ENCODE measurements around the gene FOXR1. TPM values are rescaled to one million over a fixed set of nuclear protein-coding genes. Genes with fewer than 3 reads are reported as not detected.

FOXR1 gene
- polyA plus RNA-seq, 4 donors: not detected

GRCh38 chr11:118997627-118998387 is 26.2 kb downstream of the FOXR1 start, which contains the start of gene CENATAC:
Gene CENATAC, plus strand, starts transcription at chr11:118998138. Its CDS starts 60 bp downstream, at chr11:118998198.
- no peak for FAIRE-seq
- WGBS, 3 donors: 0 to 1% (median 0%) methylated on average over 40 to 54 of the region's 54 CpGs
- peak within 1 kb of the TSS; percentile 64 to 93 (median 76) for H3K27ac ChIP-seq (ENCODE audit: low read depth in 1 of 3, low read length in 2 of 3)

DNA sequence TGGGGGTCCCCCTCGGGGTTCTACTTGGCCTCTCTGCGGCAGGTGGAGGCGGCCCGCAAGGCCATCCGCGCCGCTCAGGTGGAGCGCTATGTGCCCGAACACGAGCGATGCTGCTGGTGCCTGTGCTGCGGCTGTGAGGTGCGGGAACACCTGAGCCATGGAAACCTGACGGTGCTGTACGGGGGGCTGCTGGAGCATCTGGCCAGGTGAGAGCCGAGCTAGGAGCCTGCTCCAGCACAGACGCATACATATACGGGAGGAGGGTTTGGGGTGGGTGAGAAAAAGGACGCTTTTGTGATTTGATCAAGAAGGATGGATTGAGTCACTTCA is 26.8 kb downstream of the FOXR1 start:
- Histone ChIP-seq H3K27ac (ENCODE audit: low read depth in 1 of 3, low read length in 2 of 3) (peak overlapping the region; percentile 64 to 93 (median 76)), H3K4me1 (ENCODE audit: control insufficient read depth in 3 of 3, insufficient read depth in 2 of 3, low read depth in 1 of 3, low read length in 2 of 3) (peaks cover 0 to 4% (median 2%) of the 10 kb centered on the region in 3 donors), H3K27me3 (ENCODE audit: control insufficient read depth in 3 of 3, insufficient read depth in 3 of 3, low read length in 3 of 3) (no peaks in the 10 kb centered on the region), H3K9me3 (ENCODE audit: control insufficient read depth in 2 of 2, insufficient read depth in 1 of 2, low read depth in 1 of 2, low read length in 1 of 2) (no peaks in the 10 kb centered on the region), H3K36me3 (ENCODE audit: control insufficient read depth in 3 of 3, insufficient read depth in 2 of 3, low read depth in 1 of 3, low read length in 3 of 3) (peaks cover 0 to 27% (median 2%) of the 10 kb centered on the region in 3 donors), H3K4me3 (ENCODE audit: low read depth in 1 of 3, low read length in 3 of 3) (peak overlapping the region; percentile 70 to 94 (median 88))
- WGBS, 3 donors: 0 to 2% (median 0%) methylated on average over 15 to 19 of the region's 19 CpGs
- no peak for FAIRE-seq
- no peak for DNase-seq

More at GRCh38 chr11:118997627-118998387, 26.2 kb downstream of the FOXR1 start, which contains the start of gene CENATAC:
- Histone ChIP-seq H3K9me3 (ENCODE audit: control insufficient read depth in 2 of 2, insufficient read depth in 1 of 2, low read depth in 1 of 2, low read length in 1 of 2) (no peaks in the 10 kb centered on the region), H3K27me3 (ENCODE audit: control insufficient read depth in 3 of 3, insufficient read depth in 3 of 3, low read length in 3 of 3) (no peaks in the 10 kb centered on the region), H3K36me3 (ENCODE audit: control insufficient read depth in 3 of 3, insufficient read depth in 2 of 3, low read depth in 1 of 3, low read length in 3 of 3) (peaks cover 0 to 21% (median 2%) of the 10 kb centered on the region in 3 donors), H3K4me1 (ENCODE audit: control insufficient read depth in 3 of 3, insufficient read depth in 2 of 3, low read depth in 1 of 3, low read length in 2 of 3) (peaks cover 0 to 4% (median 2%) of the 10 kb centered on the region in 3 donors), H3K4me3 (ENCODE audit: low read depth in 1 of 3, low read length in 3 of 3) (peak within 1 kb of the TSS; percentile 70 to 94 (median 88))
- DNase-seq: peak; percentile 96

- no peak for FAIRE-seq
- WGBS, 3 donors: 28 to 46% (median 35%) methylated on average over 6 of the region's 6 CpGs
- DNase-seq: peak; percentile 46 to 68
- Histone ChIP-seq H3K36me3 (ENCODE audit: control insufficient read depth in 3 of 3, insufficient read depth in 2 of 3, low read depth in 1 of 3, low read length in 3 of 3) (peaks cover 0 to 31% (median 2%) of the 10 kb centered on the region in 3 donors), H3K4me1 (ENCODE audit: control insufficient read depth in 3 of 3, insufficient read depth in 2 of 3, low read depth in 1 of 3, low read length in 2 of 3) (peaks cover 0 to 4% (median 2%) of the 10 kb centered on the region in 3 donors), H3K27me3 (ENCODE audit: control insufficient read depth in 3 of 3, insufficient read depth in 3 of 3, low read length in 3 of 3) (no peaks in the 10 kb centered on the region), H3K4me3 (ENCODE audit: low read depth in 1 of 3, low read length in 3 of 3) (peak overlapping the region; percentile 70 to 94 (median 88)), H3K9me3 (ENCODE audit: control insufficient read depth in 2 of 2, insufficient read depth in 1 of 2, low read depth in 1 of 2, low read length in 1 of 2) (no peaks in the 10 kb centered on the region), H3K27ac (ENCODE audit: low read depth in 1 of 3, low read length in 2 of 3) (peak overlapping the region; percentile 64 to 93 (median 76))
These were observed 27.3 kb downstream of the FOXR1 start for GRCh38 chr11:118998822-118999221.

GRCh38 chr11:119000906-119001305 is 29.3 kb downstream of the FOXR1 start:
- FAIRE-seq: no peak
- no peaks in the 10 kb centered on the region for H3K9me3 ChIP-seq (ENCODE audit: control insufficient read depth in 2 of 2, insufficient read depth in 1 of 2, low read depth in 1 of 2, low read length in 1 of 2)
- H3K27me3 ChIP-seq (ENCODE audit: control insufficient read depth in 3 of 3, insufficient read depth in 3 of 3, low read length in 3 of 3): no peaks in the 10 kb centered on the region
- H3K27ac ChIP-seq (ENCODE audit: low read depth in 1 of 3, low read length in 2 of 3): no peak overlapping the region
- H3K36me3 ChIP-seq (ENCODE audit: control insufficient read depth in 3 of 3, insufficient read depth in 2 of 3, low read depth in 1 of 3, low read length in 3 of 3): peaks cover 0 to 39% (median 2%) of the 10 kb centered on the region in 3 donors
- no peak overlapping the region for H3K4me3 ChIP-seq (ENCODE audit: low read depth in 1 of 3, low read length in 3 of 3)
- H3K4me1 ChIP-seq (ENCODE audit: control insufficient read depth in 3 of 3, insufficient read depth in 2 of 3, low read depth in 1 of 3, low read length in 2 of 3): peaks cover 0 to 4% (median 2%) of the 10 kb centered on the region in 3 donors
- WGBS, 3 donors: 52 to 69% (median 59%) methylated on average over 1 of the region's 1 CpG
- no peak for DNase-seq

DNA sequence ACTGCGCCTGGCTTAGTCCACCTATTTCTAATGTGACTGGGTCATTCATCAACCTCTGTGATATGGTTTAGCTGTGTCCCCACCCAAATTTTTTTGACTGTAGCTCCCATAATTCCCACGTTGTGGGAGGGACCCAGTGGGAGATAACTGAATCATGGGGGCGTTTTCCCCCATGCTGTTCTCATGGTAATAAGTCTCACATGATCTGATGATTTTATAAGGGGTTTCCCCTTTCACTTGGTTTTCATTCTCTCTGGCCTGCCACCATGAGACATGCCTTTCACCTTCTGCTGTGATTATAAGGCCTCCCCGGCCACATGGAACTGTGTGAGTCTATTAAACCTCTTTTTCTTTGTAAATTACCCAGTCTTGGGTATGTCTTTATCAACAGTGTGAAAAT is 35.1 kb downstream of the FOXR1 start:
- FAIRE-seq: no peak
- H3K27ac ChIP-seq (ENCODE audit: low read depth in 1 of 3, low read length in 2 of 3): no peak overlapping the region
- peaks cover 4 to 60% (median 7%) of the 10 kb centered on the region in 3 donors for H3K36me3 ChIP-seq (ENCODE audit: control insufficient read depth in 3 of 3, insufficient read depth in 2 of 3, low read depth in 1 of 3, low read length in 3 of 3)
- H3K4me1 ChIP-seq (ENCODE audit: control insufficient read depth in 3 of 3, insufficient read depth in 2 of 3, low read depth in 1 of 3, low read length in 2 of 3): no peaks in the 10 kb centered on the region
- H3K4me3 ChIP-seq (ENCODE audit: low read depth in 1 of 3, low read length in 3 of 3): no peak overlapping the region
- H3K9me3 ChIP-seq (ENCODE audit: control insufficient read depth in 2 of 2, insufficient read depth in 1 of 2, low read depth in 1 of 2, low read length in 1 of 2): no peaks in the 10 kb centered on the region
- no peak for DNase-seq
- WGBS, 3 donors: 88 to 90% (median 88%) methylated on average over 4 of the region's 4 CpGs
- H3K27me3 ChIP-seq (ENCODE audit: control insufficient read depth in 3 of 3, insufficient read depth in 3 of 3, low read length in 3 of 3): no peaks in the 10 kb centered on the region

- no peak overlapping the region for H3K27ac ChIP-seq (ENCODE audit: low read depth in 1 of 3, low read length in 2 of 3)
- no peak for FAIRE-seq
- no peak for DNase-seq
- WGBS, 3 donors: 83 to 90% (median 86%) methylated on average over 6 of the region's 6 CpGs
- peaks cover 0 to 5% (median 0%) of the 10 kb centered on the region in 3 donors for H3K4me1 ChIP-seq (ENCODE audit: control insufficient read depth in 3 of 3, insufficient read depth in 2 of 3, low read depth in 1 of 3, low read length in 2 of 3)
- no peak overlapping the region for H3K4me3 ChIP-seq (ENCODE audit: low read depth in 1 of 3, low read length in 3 of 3)
- H3K27me3 ChIP-seq (ENCODE audit: control insufficient read depth in 3 of 3, insufficient read depth in 3 of 3, low read length in 3 of 3): no peaks in the 10 kb centered on the region
- H3K9me3 ChIP-seq (ENCODE audit: control insufficient read depth in 2 of 2, insufficient read depth in 1 of 2, low read depth in 1 of 2, low read length in 1 of 2): no peaks in the 10 kb centered on the region
- peaks cover 12 to 57% (median 12%) of the 10 kb centered on the region in 3 donors for H3K36me3 ChIP-seq (ENCODE audit: control insufficient read depth in 3 of 3, insufficient read depth in 2 of 3, low read depth in 1 of 3, low read length in 3 of 3)
These were observed 40.0 kb downstream of the FOXR1 start for GRCh38 chr11:119011476-119012053.

DNA sequence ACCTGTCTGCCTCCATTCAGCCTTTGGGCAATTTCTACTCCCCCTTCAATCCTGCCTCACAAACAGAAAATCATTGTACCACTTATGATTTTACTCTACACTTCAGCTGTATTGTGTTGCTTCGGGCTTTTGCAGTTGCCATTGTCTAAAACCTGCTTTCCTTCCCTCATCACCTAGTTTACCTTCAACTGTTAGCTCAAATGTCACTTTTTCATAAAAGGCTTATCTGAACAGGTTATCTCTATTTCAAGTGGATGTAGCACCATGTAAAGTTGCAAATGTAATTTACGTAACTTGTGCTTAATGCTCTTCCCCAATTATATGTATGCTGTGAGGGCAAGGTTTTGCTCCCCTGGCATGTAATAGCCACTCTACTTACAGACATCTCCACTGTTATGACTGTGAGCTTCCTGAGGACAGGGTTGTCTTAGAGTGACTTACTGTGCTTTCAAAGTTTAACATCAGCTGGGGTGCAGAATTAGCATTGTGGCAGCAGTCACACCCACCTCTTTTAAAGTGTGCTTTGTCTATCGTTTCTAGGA is 41.1 kb downstream of the FOXR1 start:
- peaks cover 8 to 49% (median 9%) of the 10 kb centered on the region in 3 donors for H3K36me3 ChIP-seq (ENCODE audit: control insufficient read depth in 3 of 3, insufficient read depth in 2 of 3, low read depth in 1 of 3, low read length in 3 of 3)
- no peak for DNase-seq
- H3K9me3 ChIP-seq (ENCODE audit: control insufficient read depth in 2 of 2, insufficient read depth in 1 of 2, low read depth in 1 of 2, low read length in 1 of 2): no peaks in the 10 kb centered on the region
- peaks cover 0 to 11% (median 3%) of the 10 kb centered on the region in 3 donors for H3K4me1 ChIP-seq (ENCODE audit: control insufficient read depth in 3 of 3, insufficient read depth in 2 of 3, low read depth in 1 of 3, low read length in 2 of 3)
- no peak overlapping the region for H3K4me3 ChIP-seq (ENCODE audit: low read depth in 1 of 3, low read length in 3 of 3)
- H3K27me3 ChIP-seq (ENCODE audit: control insufficient read depth in 3 of 3, insufficient read depth in 3 of 3, low read length in 3 of 3): no peaks in the 10 kb centered on the region
- 77 to 89% (median 85%) methylated on average over 3 of the region's 3 CpGs for WGBS, 3 donors
- no peak for FAIRE-seq
- H3K27ac ChIP-seq (ENCODE audit: low read depth in 1 of 3, low read length in 2 of 3): no peak overlapping the region

DNA sequence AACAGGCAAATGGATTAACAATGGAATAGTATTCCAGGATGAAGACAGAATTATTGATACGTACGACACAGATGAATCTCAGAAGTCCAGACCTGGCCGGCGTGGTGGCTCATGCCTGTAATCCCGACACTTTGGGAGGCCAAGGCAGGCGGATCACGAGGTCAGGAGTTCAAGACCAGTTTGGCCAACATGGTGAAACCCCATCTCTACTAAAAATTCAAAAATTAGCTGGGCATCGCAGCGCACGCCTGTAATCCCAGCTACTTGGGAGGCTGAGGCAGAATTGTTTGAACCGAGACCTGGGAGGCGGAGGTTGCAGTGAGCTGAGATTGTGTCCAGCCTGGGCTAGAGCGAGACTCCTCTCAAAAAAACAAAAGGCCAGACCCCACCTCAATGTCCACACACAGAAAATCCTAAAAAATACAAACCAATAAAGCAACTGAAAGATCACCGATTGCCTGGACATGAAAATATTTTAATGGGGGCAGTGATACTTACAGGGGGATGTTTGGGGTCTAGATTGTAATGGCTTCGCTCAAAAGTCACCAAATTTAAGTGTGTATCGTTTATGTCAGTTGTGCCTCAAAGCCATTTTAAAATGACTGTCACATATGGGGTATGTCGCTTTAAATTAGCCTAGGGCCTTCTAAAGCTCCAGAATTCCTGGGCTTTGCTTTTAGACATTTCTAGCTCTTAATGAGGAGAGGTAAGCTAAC is 42.8 kb downstream of the FOXR1 start:
- Histone ChIP-seq H3K27ac (ENCODE audit: low read depth in 1 of 3, low read length in 2 of 3) (no peak overlapping the region), H3K36me3 (ENCODE audit: control insufficient read depth in 3 of 3, insufficient read depth in 2 of 3, low read depth in 1 of 3, low read length in 3 of 3) (peaks cover 8 to 42% (median 9%) of the 10 kb centered on the region in 3 donors), H3K27me3 (ENCODE audit: control insufficient read depth in 3 of 3, insufficient read depth in 3 of 3, low read length in 3 of 3) (no peaks in the 10 kb centered on the region), H3K4me1 (ENCODE audit: control insufficient read depth in 3 of 3, insufficient read depth in 2 of 3, low read depth in 1 of 3, low read length in 2 of 3) (peaks cover 0 to 11% (median 3%) of the 10 kb centered on the region in 3 donors), H3K9me3 (ENCODE audit: control insufficient read depth in 2 of 2, insufficient read depth in 1 of 2, low read depth in 1 of 2, low read length in 1 of 2) (no peaks in the 10 kb centered on the region), H3K4me3 (ENCODE audit: low read depth in 1 of 3, low read length in 3 of 3) (no peak overlapping the region)
- DNase-seq (no peak), FAIRE-seq (no peak)
- WGBS, 3 donors: 95 to 96% (median 95%) methylated on average over 17 of the region's 17 CpGs

Measured in small intestine (tissue), 7 donors.